ENCODE results near the gene KRTAP10-5.

Gene KRTAP10-5

GRCh38 chr21:44549525-44550211, 30.7 kb downstream of the KRTAP10-5 start:
- no peak for DNase-seq (ENCODE audit: low spot score)

- no peak for DNase-seq (ENCODE audit: low spot score)
Measured at GRCh38 chr21:44548922-44549321, 31.5 kb downstream of the KRTAP10-5 start.

GRCh38 chr21:44548381-44548780, 32.0 kb downstream of the KRTAP10-5 start:
- no peak for DNase-seq (ENCODE audit: low spot score)

- no peak for DNase-seq (ENCODE audit: low spot score)
Measured at GRCh38 chr21:44547656-44548331, 32.6 kb downstream of the KRTAP10-5 start.

GRCh38 chr21:44544566-44544965, 35.8 kb downstream of the KRTAP10-5 start:
- DNase-seq (ENCODE audit: low spot score): no peak

- DNase-seq (ENCODE audit: low spot score): no peak
Measured at GRCh38 chr21:44542716-44543115, 37.7 kb downstream of the KRTAP10-5 start.

GRCh38 chr21:44540741-44541288, 39.6 kb downstream of the KRTAP10-5 start:
- DNase-seq (ENCODE audit: low spot score): no peak

- no peak for DNase-seq (ENCODE audit: low spot score)
Measured at GRCh38 chr21:44539991-44540666, 40.3 kb downstream of the KRTAP10-5 start, which contains the start of gene KRTAP10-1. TSS of gene KRTAP10-1 (minus strand) at chr21:44540195. CDS start at chr21:44540150, 45 bp downstream.

GRCh38 chr21:44539046-44539445, 41.4 kb downstream of the KRTAP10-5 start:
- DNase-seq (ENCODE audit: low spot score): no peak

DNA sequence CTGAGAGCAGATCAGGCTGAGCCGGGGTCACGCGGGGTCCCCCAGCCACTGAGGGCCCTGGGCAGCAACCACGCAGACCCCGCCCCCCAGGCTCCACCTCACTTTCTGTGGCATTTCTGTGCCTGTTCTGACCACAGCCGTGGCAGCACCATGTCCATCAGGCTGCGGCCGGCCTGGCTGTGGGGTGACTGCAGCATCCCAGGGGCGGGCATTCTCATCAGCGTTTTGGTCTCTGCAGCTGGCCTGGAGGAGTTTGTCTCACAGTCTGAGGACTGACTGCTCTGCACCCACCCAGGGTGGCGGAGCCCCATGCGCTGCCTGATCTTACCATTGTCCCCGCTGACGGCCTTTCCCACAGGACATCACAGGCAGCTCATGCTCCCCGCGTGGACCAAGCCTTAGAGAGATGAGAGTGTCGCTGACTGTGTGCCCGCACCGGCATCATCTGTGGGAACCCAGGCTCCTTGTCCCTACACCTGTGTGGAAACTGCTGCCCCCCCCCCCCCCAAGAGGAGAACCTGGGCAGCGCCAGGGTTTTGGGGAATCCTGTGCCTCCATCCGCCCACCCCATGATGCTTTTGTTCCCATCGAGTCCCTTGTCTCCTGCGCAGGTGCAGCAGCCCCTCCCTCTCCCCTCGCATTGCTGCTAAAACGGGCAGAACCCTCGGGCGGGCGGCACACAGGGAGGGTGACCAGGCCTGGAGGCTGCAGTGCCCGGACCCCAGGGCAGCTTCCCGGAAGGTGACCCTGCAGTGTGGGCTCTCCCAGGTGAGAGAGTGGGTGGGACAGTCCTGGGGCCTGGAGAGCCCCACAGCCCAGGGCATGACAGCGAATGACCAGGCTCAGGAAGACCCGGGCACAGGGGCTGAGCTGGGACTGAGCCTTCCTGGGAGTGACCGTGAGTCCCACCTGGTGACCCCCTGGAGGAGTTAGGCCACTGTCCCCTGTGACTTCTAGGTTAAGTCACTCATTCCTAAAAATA, 42.2 kb downstream of the KRTAP10-5 start:
- DNase-seq (ENCODE audit: low spot score): no peak

DNA sequence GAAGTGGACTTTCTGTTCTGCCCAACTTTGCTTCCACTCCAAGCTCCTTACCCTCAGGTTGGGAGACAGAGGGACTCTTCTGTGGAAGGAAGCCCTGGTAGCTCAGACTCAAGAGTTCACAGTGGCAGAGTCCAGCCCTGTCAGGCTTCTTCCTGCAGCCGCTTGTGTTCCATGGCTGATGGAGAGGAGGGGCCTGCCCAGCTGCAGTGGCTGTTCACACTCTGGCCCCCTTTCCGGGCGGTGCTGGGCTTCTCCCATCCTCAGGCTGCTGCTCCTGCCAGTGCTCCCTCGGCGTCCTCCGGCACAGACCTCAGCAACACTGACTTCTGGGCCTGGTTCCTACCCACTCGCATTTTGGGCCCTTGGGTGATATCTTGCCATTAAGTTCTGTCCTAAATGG, 44.4 kb downstream of the KRTAP10-5 start:
- DNase-seq (ENCODE audit: low spot score): no peak

GRCh38 chr21:44534688-44535087, 45.7 kb downstream of the KRTAP10-5 start:
- no peak for DNase-seq (ENCODE audit: low spot score)

GRCh38 chr21:44533891-44534627, 46.3 kb downstream of the KRTAP10-5 start:
- DNase-seq (ENCODE audit: low spot score): no peak

DNA sequence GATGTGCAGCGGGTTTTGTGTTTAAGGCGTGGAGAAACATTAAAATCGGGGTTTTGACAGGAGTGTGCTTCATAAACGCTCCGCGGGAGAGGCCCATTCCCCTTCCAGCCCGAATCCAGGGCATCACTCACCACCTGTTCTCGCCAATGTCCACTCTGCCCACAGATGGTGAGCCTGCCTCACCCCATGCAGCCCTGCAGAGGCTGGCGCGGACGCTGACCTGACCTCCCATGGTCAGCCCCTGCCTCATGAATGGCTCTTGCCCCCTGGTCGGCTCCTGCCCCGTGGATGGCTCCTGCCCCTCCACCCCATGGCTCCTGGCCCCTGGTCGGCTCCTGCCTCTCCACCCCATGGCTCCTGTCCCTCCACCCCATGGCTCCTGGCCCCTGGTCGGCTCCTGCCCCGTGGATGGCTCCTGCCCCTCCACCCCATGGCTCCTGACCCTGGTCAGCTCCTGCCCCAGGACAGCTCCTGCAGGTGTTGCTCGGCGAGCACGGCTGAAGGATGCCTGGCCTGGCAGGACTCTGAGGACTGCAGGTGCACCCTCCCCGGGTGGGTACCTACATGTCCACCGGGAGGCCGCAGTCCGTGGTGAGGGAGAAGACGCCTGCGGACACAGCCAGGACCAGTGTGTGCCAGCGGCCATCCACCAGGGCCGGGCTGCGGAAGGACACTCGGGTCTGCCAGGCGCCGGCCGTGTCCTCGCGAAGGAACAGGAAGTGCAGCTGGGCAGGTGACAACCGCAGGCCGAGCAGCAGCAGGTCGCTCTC, 47.1 kb downstream of the KRTAP10-5 start:
- no peak for DNase-seq (ENCODE audit: low spot score)

DNA sequence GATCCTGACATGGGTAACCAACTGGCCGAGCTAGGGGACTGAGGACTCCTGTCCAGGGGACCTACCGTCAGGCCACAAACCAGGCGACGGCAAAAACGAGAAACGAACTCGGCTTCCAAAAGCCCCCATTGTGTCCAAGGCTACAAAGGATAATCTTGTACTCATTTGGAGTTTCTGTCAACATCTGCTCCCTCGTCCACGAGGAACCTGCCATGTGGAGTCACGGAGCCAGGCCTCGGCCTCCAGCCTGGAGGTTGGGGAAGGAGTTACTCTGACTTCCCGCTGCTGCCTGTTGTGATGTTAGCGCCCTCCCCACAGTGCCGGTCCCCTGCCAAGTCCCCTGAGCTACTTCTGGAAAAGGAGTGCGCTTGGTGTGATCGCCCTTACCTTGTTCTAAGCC, 47.7 kb downstream of the KRTAP10-5 start:
- no peak for DNase-seq (ENCODE audit: low spot score)

GRCh38 chr21:44531606-44532564, 48.5 kb downstream of the KRTAP10-5 start:
- no peak for DNase-seq (ENCODE audit: low spot score)

DNA sequence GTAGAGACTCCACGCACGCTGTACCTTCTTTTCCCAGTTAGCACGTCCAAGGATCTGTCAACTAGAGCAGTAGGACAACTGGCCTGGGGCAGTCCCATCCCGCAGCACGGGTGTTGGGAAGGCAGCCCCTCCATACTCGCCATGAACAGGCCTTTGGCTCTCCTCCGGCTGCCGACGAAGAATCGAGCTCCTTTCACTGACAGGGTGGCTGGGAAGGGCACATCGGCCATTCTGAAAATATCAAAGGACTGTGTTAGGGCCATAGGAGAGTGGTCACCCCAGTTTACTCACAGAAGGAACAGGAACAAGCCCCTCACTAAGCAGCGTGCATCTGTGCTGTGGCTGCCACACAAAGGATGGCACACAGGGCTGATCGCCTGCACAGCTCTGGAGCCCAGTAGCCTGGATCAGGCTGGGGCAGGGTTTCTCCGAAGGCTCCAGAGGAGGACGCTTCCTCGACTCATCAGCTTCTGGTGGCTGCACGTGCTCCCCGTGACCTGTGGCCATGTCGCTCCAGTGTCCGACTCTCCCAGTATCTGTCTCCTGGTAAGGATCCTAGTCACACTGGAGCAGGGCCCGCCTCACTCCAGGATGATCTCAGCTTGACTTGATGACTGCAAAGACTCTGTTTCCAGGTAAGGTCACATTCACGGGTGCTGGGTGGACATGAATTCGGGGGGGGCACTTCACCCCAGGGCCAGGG, 49.4 kb downstream of the KRTAP10-5 start:
- DNase-seq (ENCODE audit: low spot score): no peak

DNA sequence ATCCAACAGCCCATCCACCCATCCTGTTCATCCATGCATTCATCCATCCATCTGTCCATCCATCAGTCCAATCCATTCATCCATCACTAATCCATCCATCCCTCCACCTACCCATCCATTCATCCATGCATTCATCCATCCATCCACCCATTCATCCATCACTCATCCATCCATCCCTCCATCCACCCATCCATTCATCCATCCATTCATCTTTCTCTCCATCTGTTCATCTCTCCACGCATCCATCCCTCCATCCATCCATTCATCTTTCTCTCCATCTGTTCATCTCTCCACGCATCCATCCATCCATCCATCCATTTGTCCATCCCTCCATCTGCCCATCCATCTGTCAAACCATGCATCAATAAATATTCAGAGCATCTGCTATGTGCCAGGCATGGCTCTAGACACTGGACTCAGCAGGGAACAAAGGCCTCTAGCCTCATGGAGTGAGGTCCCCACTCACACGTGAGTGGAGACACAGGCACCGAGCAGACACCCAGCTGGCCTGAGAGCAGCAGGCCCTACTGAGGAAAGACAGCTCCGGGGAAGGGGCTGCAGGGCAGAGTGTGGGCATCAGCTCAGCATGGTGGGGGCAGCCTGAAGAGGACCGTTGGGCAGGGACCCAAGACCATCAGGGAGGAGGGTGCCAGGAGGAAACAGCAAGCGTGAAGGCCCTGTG, 50.0 kb downstream of the KRTAP10-5 start:
- no peak for DNase-seq (ENCODE audit: low spot score)

Data from germinal center (tissue), 1 donor.